SK-N-SH treated with all-trans-retinoic acid at 6 μM for 48 hours (cell line): ENCODE measurements around the gene ITLN1.

Experiments
- ATAC-seq: fragments of 200-7000 bp; cut with Tn5 transposase; 3 replicates; pipeline ENCODE4 v1.9.1; 2020; ENCODE audit warnings: mild to moderate bottlenecking, moderate library complexity
- ARNTL ChIP-seq: fragments of 450-650 bp; formaldehyde crosslinking; IDR thresholded peaks from 2 replicates; pipeline ENCODE4 v1.5.0; 2020; ENCODE audit warnings: low read depth, mild to moderate bottlenecking, moderate library complexity, borderline replicate concordance
- BACH2 ChIP-seq: fragments of 250-450 bp; sonication (Bioruptor Pico); IDR thresholded peaks from 2 replicates; pipeline ENCODE4 v1.9.0; 2021; ENCODE audit warnings: mild to moderate bottlenecking, borderline replicate concordance
- CSDC2 ChIP-seq: fragments of 250-450 bp; sonication (Bioruptor Pico); IDR thresholded peaks from 2 replicates; pipeline ENCODE4 v1.5.0; 2020; ENCODE audit warnings: mild to moderate bottlenecking, moderate library complexity
- ESRRG ChIP-seq: fragments of 250-450 bp; sonication (Bioruptor Pico); IDR thresholded peaks from 2 replicates; pipeline ENCODE4 v1.6.1; 2021; ENCODE audit warnings: mild to moderate bottlenecking
- GLIS3 ChIP-seq: fragments of 250-450 bp; sonication (Bioruptor Pico); IDR thresholded peaks from 2 replicates; pipeline ENCODE4 v1.5.0; 2020; ENCODE audit warnings: mild to moderate bottlenecking, moderate library complexity
- ISL1 ChIP-seq: fragments of 250-450 bp; sonication (Bioruptor Pico); IDR thresholded peaks from 2 replicates; pipeline ENCODE4 v2.1.2; 2022; ENCODE audit warnings: mild to moderate bottlenecking, moderate library complexity
- OSR1 ChIP-seq: fragments of 250-450 bp; sonication (Bioruptor Pico); IDR thresholded peaks from 2 replicates; pipeline ENCODE4 v1.8.0; 2022; ENCODE audit warnings: moderate library complexity, mild to moderate bottlenecking, inconsistent platforms
- PPARA ChIP-seq: fragments of 250-450 bp; sonication (Bioruptor Pico); IDR thresholded peaks from 2 replicates; pipeline ENCODE4 v1.5.0; 2020; ENCODE audit warnings: mild to moderate bottlenecking, borderline replicate concordance
- RARB ChIP-seq: fragments of 250-450 bp; sonication (Bioruptor Pico); IDR thresholded peaks from 2 replicates; pipeline ENCODE4 v1.8.0; 2021; ENCODE audit warnings: mild to moderate bottlenecking, moderate library complexity
- SNAI2 ChIP-seq: fragments of 250-450 bp; sonication (Bioruptor Pico); IDR thresholded peaks from 2 replicates; pipeline ENCODE4 v1.5.0; 2020; ENCODE audit warnings: mild to moderate bottlenecking, moderate library complexity
- TCF4 ChIP-seq: fragments of 250-450 bp; sonication (Bioruptor Pico); IDR thresholded peaks from 2 replicates; pipeline ENCODE4 v1.8.0; 2021; ENCODE audit warnings: mild to moderate bottlenecking, moderate library complexity, borderline replicate concordance
- TOX ChIP-seq: fragments of 250-450 bp; sonication (Bioruptor Pico); IDR thresholded peaks from 2 replicates; pipeline ENCODE4 v1.8.0; 2021; ENCODE audit warnings: mild to moderate bottlenecking, moderate library complexity, borderline replicate concordance
- ZFP3 ChIP-seq: fragments of 250-450 bp; sonication (Bioruptor Pico); IDR thresholded peaks from 2 replicates; pipeline ENCODE4 v1.5.0; 2020; ENCODE audit warnings: mild to moderate bottlenecking, moderate library complexity
- ZFP30 ChIP-seq: fragments of 450-650 bp; formaldehyde crosslinking; IDR thresholded peaks from 2 replicates; pipeline ENCODE4 v1.5.0; 2022; ENCODE audit warnings: mild to moderate bottlenecking, moderate library complexity
- ZNF565 ChIP-seq: fragments of 450-650 bp; formaldehyde crosslinking; conservative IDR thresholded peaks from 2 replicates; pipeline ENCODE4 v1.5.0; 2020; ENCODE audit warnings: low read depth, mild to moderate bottlenecking, moderate library complexity
- ZNF70 ChIP-seq: fragments of 450-650 bp; formaldehyde crosslinking; IDR thresholded peaks from 2 replicates; pipeline ENCODE4 v1.5.0; 2020; ENCODE audit warnings: mild to moderate bottlenecking, moderate library complexity
- ZNF8 ChIP-seq: fragments of 450-650 bp; formaldehyde crosslinking; IDR thresholded peaks from 2 replicates; pipeline ENCODE4 v1.5.0; 2020; ENCODE audit warnings: mild to moderate bottlenecking, moderate library complexity
- TF ChIP-seq, protein P1 (sequence below): fragments of 250-450 bp; sonication (Bioruptor Pico); IDR thresholded peaks from 2 replicates; pipeline ENCODE4 v1.5.1; 2020; ENCODE audit warnings: low read depth, mild to moderate bottlenecking, moderate library complexity
- TF ChIP-seq, protein P2 (sequence below): fragments of 250-450 bp; sonication (Bioruptor Pico); IDR thresholded peaks from 2 replicates; pipeline ENCODE4 v1.5.0; 2020; ENCODE audit warnings: mild to moderate bottlenecking, moderate library complexity
- TF ChIP-seq, protein P3 (sequence below): fragments of 250-450 bp; sonication (Bioruptor Pico); IDR thresholded peaks from 2 replicates; pipeline ENCODE4 v1.8.0; 2021; ENCODE audit warnings: low read depth, mild to moderate bottlenecking, moderate library complexity, borderline replicate concordance
- TF ChIP-seq, protein P4 (sequence below): fragments of 250-450 bp; sonication (Bioruptor Pico); IDR thresholded peaks from 2 replicates; pipeline ENCODE4 v1.8.0; 2020; ENCODE audit warnings: mild to moderate bottlenecking, moderate library complexity, borderline replicate concordance

The ITLN1 gene

GRCh38 chr1:160863774-160864131 is 21.2 kb downstream of the ITLN1 start:
- TF ChIP-seq CSDC2 (CRISPR knock-in tag) (no peak), PPARA (no peak), OSR1 (no peak)
- ATAC-seq, result no peak

GRCh38 chr1:160863061-160863773 is 21.8 kb downstream of the ITLN1 start:
- TF ChIP-seq ESRRG (CRISPR knock-in tag), result no peak
- no peak for TF ChIP-seq GLIS3 (CRISPR knock-in tag)
- TF ChIP-seq ZNF70 (CRISPR knock-in tag), result no peak
- TF ChIP-seq ZFP30 (CRISPR knock-in tag), result no peak
- no peak for TF ChIP-seq PPARA
- TF ChIP-seq, protein P1, sequence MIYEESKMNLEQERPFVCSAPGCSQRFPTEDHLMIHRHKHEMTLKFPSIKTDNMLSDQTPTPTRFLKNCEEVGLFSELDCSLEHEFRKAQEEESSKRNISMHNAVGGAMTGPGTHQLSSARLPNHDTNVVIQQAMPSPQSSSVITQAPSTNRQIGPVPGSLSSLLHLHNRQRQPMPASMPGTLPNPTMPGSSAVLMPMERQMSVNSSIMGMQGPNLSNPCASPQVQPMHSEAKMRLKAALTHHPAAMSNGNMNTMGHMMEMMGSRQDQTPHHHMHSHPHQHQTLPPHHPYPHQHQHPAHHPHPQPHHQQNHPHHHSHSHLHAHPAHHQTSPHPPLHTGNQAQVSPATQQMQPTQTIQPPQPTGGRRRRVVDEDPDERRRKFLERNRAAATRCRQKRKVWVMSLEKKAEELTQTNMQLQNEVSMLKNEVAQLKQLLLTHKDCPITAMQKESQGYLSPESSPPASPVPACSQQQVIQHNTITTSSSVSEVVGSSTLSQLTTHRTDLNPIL (CRISPR knock-in tag), result no peak
- TF ChIP-seq, protein P2, sequence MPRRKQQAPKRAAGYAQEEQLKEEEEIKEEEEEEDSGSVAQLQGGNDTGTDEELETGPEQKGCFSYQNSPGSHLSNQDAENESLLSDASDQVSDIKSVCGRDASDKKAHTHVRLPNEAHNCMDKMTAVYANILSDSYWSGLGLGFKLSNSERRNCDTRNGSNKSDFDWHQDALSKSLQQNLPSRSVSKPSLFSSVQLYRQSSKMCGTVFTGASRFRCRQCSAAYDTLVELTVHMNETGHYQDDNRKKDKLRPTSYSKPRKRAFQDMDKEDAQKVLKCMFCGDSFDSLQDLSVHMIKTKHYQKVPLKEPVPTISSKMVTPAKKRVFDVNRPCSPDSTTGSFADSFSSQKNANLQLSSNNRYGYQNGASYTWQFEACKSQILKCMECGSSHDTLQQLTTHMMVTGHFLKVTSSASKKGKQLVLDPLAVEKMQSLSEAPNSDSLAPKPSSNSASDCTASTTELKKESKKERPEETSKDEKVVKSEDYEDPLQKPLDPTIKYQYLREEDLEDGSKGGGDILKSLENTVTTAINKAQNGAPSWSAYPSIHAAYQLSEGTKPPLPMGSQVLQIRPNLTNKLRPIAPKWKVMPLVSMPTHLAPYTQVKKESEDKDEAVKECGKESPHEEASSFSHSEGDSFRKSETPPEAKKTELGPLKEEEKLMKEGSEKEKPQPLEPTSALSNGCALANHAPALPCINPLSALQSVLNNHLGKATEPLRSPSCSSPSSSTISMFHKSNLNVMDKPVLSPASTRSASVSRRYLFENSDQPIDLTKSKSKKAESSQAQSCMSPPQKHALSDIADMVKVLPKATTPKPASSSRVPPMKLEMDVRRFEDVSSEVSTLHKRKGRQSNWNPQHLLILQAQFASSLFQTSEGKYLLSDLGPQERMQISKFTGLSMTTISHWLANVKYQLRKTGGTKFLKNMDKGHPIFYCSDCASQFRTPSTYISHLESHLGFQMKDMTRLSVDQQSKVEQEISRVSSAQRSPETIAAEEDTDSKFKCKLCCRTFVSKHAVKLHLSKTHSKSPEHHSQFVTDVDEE (CRISPR knock-in tag), result no peak
- no peak for TF ChIP-seq ZNF565 (CRISPR knock-in tag)
- TF ChIP-seq ISL1 (CRISPR knock-in tag), result no peak
- TF ChIP-seq SNAI2 (CRISPR knock-in tag), result no peak
- TF ChIP-seq TOX (CRISPR knock-in tag), result no peak
- no peak for TF ChIP-seq ARNTL (CRISPR knock-in tag)
- TF ChIP-seq BACH2 (CRISPR knock-in tag), result no peak
- ATAC-seq, result no peak

DNA sequence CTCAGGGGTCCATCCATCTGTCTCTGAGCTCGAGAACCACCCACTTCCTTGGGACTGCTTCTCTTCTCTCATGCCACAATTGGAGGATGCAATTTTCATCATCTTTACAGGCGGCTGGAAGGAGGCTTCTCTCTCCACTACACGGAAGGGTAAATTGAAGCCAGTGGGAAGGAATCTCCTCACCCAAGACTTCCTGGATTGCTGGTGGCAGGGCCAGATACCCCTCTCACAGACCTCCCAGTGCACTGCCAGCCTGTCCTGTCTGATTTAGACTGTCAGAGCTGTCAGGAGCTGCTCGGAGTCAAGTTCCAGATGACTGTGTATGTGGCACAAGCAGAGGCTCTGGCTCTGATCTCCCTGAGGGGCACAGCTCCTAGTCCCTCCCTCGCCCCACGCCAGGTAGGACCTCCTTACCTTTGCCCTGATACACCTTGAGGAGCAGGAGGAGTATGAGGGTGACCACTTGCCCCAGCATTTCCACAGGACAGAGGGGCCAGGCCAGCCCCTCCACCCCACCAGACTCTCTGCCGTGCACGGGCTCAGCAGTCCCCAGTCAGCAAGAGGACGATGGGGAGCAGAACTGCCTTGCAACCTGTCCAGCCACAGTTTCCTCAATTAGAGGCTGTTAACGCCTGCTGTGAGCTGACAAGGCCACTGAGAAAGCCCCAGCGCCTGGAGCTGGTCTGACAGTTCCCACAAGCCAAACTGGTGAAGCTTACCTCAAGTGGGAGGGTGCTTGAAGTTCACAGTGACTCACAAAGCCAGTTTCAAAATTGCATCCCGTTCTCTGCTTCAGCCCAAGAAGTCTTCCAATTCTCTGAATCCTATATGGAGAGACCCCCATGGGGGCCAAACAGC is 22.5 kb downstream of the ITLN1 start, which contains the start of gene CD244:
TSS of gene CD244 (minus strand) at position 685 of the 858 bp plus-strand sequence. CDS start at position 475, 210 bp downstream.
- TF ChIP-seq ZNF565 (CRISPR knock-in tag) (no peak), ARNTL (CRISPR knock-in tag) (no peak), TCF4 (no peak), OSR1 (no peak)
- TF ChIP-seq, protein P2 (CRISPR knock-in tag), result no peak
- TF ChIP-seq, all 23 proteins: peak for 0
- peak; percentile 25; the same call in 2 of the 3 replicates for ATAC-seq

- no peak for ATAC-seq
- TF ChIP-seq SNAI2 (CRISPR knock-in tag) (no peak), GLIS3 (CRISPR knock-in tag) (no peak), ZNF8 (CRISPR knock-in tag) (no peak), RARB (CRISPR knock-in tag) (no peak), ZNF70 (CRISPR knock-in tag) (no peak), BACH2 (CRISPR knock-in tag) (no peak), ZNF565 (CRISPR knock-in tag) (no peak), PPARA (no peak), ZFP30 (CRISPR knock-in tag) (no peak), CSDC2 (CRISPR knock-in tag) (no peak), ZFP3 (no peak)
- TF ChIP-seq, protein P3, sequence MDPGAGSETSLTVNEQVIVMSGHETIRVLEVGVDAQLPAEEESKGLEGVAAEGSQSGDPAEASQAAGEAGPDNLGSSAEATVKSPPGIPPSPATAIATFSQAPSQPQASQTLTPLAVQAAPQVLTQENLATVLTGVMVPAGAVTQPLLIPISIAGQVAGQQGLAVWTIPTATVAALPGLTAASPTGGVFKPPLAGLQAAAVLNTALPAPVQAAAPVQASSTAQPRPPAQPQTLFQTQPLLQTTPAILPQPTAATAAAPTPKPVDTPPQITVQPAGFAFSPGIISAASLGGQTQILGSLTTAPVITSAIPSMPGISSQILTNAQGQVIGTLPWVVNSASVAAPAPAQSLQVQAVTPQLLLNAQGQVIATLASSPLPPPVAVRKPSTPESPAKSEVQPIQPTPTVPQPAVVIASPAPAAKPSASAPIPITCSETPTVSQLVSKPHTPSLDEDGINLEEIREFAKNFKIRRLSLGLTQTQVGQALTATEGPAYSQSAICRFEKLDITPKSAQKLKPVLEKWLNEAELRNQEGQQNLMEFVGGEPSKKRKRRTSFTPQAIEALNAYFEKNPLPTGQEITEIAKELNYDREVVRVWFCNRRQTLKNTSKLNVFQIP, result no peak
- TF ChIP-seq, protein P4, sequence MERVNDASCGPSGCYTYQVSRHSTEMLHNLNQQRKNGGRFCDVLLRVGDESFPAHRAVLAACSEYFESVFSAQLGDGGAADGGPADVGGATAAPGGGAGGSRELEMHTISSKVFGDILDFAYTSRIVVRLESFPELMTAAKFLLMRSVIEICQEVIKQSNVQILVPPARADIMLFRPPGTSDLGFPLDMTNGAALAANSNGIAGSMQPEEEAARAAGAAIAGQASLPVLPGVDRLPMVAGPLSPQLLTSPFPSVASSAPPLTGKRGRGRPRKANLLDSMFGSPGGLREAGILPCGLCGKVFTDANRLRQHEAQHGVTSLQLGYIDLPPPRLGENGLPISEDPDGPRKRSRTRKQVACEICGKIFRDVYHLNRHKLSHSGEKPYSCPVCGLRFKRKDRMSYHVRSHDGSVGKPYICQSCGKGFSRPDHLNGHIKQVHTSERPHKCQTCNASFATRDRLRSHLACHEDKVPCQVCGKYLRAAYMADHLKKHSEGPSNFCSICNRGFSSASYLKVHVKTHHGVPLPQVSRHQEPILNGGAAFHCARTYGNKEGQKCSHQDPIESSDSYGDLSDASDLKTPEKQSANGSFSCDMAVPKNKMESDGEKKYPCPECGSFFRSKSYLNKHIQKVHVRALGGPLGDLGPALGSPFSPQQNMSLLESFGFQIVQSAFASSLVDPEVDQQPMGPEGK, result no peak
Observed at GRCh38 chr1:160860840-160861505, 24.0 kb downstream of the ITLN1 start.
